ENCODE results near the gene PKHD1. TPM values are rescaled to one million over a fixed set of nuclear protein-coding genes. Genes with fewer than 3 reads are reported as not detected.

Gene PKHD1
- total and polyA plus RNA-seq, 2 of the 13 experiments (the other 11 are each of a cell fraction or from before 2014, with no cell fraction given) = 0.01 to 0.13 TPM

DNA sequence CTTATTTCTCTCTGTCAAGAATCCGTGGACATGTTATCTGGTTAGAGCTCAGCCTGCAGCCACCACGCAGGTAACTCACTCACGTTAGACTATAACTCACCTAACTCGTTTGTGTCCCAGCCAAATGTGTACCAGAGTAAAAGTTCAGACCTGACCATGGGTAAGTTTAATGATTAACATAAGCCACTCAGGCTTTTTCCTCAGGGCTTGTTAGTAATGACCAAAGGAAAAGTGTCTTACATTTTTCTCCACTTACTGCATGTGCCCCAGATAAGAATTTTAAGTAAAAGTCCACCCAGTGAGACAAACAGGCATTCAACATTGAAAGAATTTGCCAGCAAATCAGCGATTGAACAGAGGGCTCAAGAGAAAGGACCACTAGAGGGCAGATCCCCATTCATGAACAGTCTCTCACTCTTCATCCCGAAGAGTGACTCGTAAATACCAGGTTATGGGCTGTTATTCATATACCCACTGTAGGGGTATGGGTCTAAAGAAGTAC is at the start of gene PKHD1 (continued):
- TF ChIP-seq KIAA2018 (CRISPR knock-in tag; IDR thresholded peaks at IDR 0.05; ENCODE audit: borderline replicate concordance) (no peak), LRRFIP1 (CRISPR knock-in tag; conservative IDR thresholded peaks at IDR 0.05) (no peak), MEF2D (CRISPR knock-in tag; IDR thresholded peaks at IDR 0.05) (peak; percentile 43; the same call in 1 of the 2 replicates), RBM22 (optimal IDR thresholded peaks at IDR 0.05; ENCODE audit: low read length) (no peak), TOPORS (CRISPR knock-in tag; IDR thresholded peaks at IDR 0.05) (no peak), CBX1 (IDR thresholded peaks at IDR 0.05; ENCODE audit: low read depth) (peak; percentile 53), HCFC1 (IDR thresholded peaks at IDR 0.05; ENCODE audit: low read depth, low read length) (no peak), ZMYM4 (CRISPR knock-in tag; IDR thresholded peaks at IDR 0.05) (0 out of 2 replicates have a peak, but pooled peaks have one; percentile 24)
- TF ChIP-seq, protein P1, sequence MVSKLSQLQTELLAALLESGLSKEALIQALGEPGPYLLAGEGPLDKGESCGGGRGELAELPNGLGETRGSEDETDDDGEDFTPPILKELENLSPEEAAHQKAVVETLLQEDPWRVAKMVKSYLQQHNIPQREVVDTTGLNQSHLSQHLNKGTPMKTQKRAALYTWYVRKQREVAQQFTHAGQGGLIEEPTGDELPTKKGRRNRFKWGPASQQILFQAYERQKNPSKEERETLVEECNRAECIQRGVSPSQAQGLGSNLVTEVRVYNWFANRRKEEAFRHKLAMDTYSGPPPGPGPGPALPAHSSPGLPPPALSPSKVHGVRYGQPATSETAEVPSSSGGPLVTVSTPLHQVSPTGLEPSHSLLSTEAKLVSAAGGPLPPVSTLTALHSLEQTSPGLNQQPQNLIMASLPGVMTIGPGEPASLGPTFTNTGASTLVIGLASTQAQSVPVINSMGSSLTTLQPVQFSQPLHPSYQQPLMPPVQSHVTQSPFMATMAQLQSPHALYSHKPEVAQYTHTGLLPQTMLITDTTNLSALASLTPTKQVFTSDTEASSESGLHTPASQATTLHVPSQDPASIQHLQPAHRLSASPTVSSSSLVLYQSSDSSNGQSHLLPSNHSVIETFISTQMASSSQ (IDR thresholded peaks at IDR 0.05; ENCODE audit: low read depth) = peak; percentile 73
- TF ChIP-seq, protein P1 (CRISPR knock-in tag; IDR thresholded peaks at IDR 0.05; ENCODE audit: borderline replicate concordance) = peak; percentile 80; the same call in 1 of the 2 replicates
- TF ChIP-seq, protein P2, sequence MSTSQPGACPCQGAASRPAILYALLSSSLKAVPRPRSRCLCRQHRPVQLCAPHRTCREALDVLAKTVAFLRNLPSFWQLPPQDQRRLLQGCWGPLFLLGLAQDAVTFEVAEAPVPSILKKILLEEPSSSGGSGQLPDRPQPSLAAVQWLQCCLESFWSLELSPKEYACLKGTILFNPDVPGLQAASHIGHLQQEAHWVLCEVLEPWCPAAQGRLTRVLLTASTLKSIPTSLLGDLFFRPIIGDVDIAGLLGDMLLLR (CRISPR knock-in tag; IDR thresholded peaks at IDR 0.05) = no peak
- TF ChIP-seq, protein P3, sequence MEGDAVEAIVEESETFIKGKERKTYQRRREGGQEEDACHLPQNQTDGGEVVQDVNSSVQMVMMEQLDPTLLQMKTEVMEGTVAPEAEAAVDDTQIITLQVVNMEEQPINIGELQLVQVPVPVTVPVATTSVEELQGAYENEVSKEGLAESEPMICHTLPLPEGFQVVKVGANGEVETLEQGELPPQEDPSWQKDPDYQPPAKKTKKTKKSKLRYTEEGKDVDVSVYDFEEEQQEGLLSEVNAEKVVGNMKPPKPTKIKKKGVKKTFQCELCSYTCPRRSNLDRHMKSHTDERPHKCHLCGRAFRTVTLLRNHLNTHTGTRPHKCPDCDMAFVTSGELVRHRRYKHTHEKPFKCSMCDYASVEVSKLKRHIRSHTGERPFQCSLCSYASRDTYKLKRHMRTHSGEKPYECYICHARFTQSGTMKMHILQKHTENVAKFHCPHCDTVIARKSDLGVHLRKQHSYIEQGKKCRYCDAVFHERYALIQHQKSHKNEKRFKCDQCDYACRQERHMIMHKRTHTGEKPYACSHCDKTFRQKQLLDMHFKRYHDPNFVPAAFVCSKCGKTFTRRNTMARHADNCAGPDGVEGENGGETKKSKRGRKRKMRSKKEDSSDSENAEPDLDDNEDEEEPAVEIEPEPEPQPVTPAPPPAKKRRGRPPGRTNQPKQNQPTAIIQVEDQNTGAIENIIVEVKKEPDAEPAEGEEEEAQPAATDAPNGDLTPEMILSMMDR (CRISPR knock-in tag; IDR thresholded peaks at IDR 0.05) = peak; percentile 74

All from HepG2 (cell line).